Astrocyte (in vitro differentiated cells and primary cell): Measurements from ENCODE around the gene CNPY3. TPM values are rescaled to one million over a fixed set of nuclear protein-coding genes. Genes with fewer than 3 reads are reported as not detected.

Source experiments
- DNase-seq: peaks from one replicate; pipeline ENCODE4 v3.0.0-alpha.2; 2010; ENCODE audit warnings: low read depth
- FAIRE-seq: peaks from 2 replicates; lab custom pipeline; 2011; peaks lifted over from hg19 to GRCh38; lab: Jason Lieb, UNC
- H2AFZ ChIP-seq: 2 replicates; pipeline ENCODE4 v1.6.0; 2012; ENCODE audit warnings: low read depth, low read length, inconsistent platforms
- H3K27ac ChIP-seq: 2 replicates; pipeline ENCODE4 v1.5.1; 2011; ENCODE audit warnings: low read depth, low read length, inconsistent platforms
- H3K27me3 ChIP-seq: 2 replicates; pipeline ENCODE4 v1.6.0; 2011; ENCODE audit warnings: low read length, inconsistent platforms; ENCODE audit not compliant: insufficient read depth
- H3K36me3 ChIP-seq: 2 replicates; pipeline ENCODE4 v1.5.1; 2011; ENCODE audit warnings: low read length, inconsistent platforms; ENCODE audit not compliant: insufficient read depth
- H3K4me1 ChIP-seq: 2 replicates; pipeline ENCODE4 v1.5.1; 2011; ENCODE audit warnings: low read length, inconsistent platforms; ENCODE audit not compliant: insufficient read depth
- H3K4me2 ChIP-seq: 2 replicates; pipeline ENCODE4 v1.6.0; 2012; ENCODE audit warnings: low read length, inconsistent platforms
- H3K4me3 ChIP-seq: 2 replicates; pipeline ENCODE4 v1.5.1; 2011; ENCODE audit warnings: low read depth, mild to moderate bottlenecking, low read length, inconsistent platforms; ENCODE audit not compliant: insufficient read depth
- H3K79me2 ChIP-seq: 2 replicates; pipeline ENCODE4 v1.6.0; 2012; ENCODE audit warnings: mild to moderate bottlenecking, low read length, inconsistent platforms; ENCODE audit not compliant: insufficient read depth
- H3K9ac ChIP-seq: 2 replicates; pipeline ENCODE4 v1.6.0; 2012; ENCODE audit warnings: mild to moderate bottlenecking, low read length, inconsistent platforms
- H3K9me3 ChIP-seq: 2 replicates; pipeline ENCODE4 v1.5.1; 2012; ENCODE audit warnings: low read depth, mild to moderate bottlenecking, low read length, inconsistent platforms; ENCODE audit not compliant: insufficient read depth
- H4K20me1 ChIP-seq: 2 replicates; pipeline ENCODE4 v1.6.0; 2012; ENCODE audit warnings: low read length, inconsistent platforms; ENCODE audit not compliant: insufficient read depth
- H3K27ac Mint-ChIP-seq: one replicate; pipeline ENCODE4 v1.8.0; 2021; ENCODE audit warnings: mild to moderate bottlenecking, mixed read lengths; ENCODE audit not compliant: unreplicated experiment
- H3K27me3 Mint-ChIP-seq: one replicate; pipeline ENCODE4 v1.8.0; 2021; ENCODE audit warnings: low read depth, mixed read lengths; ENCODE audit not compliant: unreplicated experiment
- H3K36me3 Mint-ChIP-seq: one replicate; pipeline ENCODE4 v1.8.0; 2021; ENCODE audit warnings: low read depth, mixed read lengths; ENCODE audit not compliant: unreplicated experiment
- H3K4me1 Mint-ChIP-seq: one replicate; pipeline ENCODE4 v1.8.0; 2021; ENCODE audit warnings: low read depth, mixed read lengths; ENCODE audit not compliant: unreplicated experiment
- H3K4me3 Mint-ChIP-seq: one replicate; pipeline ENCODE4 v1.8.0; 2021; ENCODE audit warnings: mild to moderate bottlenecking, moderate library complexity, mixed read lengths; ENCODE audit not compliant: unreplicated experiment
- H3K9me3 Mint-ChIP-seq: one replicate; pipeline ENCODE4 v1.8.0; 2021; ENCODE audit warnings: mild to moderate bottlenecking, mixed read lengths; ENCODE audit not compliant: unreplicated experiment
- CTCF ChIP-seq: IDR thresholded peaks from 2 replicates; pipeline ENCODE4 v1.5.1; 2011; ENCODE audit warnings: low read depth, mild to moderate bottlenecking, inconsistent platforms, low read length, moderate library complexity; ENCODE audit not compliant: insufficient read depth
- EZH2 ChIP-seq: IDR thresholded peaks from 2 replicates; pipeline ENCODE4 v1.6.1; 2012; ENCODE audit warnings: mild to moderate bottlenecking, low read length, inconsistent platforms; ENCODE audit not compliant: insufficient read depth
- total RNA-seq: library from RNA; stranded (reverse); gene quantifications from 2 replicates; pipeline ENCODE4 v1.2.1, GENCODE V29; 2021

The CNPY3 gene
- total RNA-seq, 1 donor from 2014 or later: 37.4 TPM

- no peaks in the 10 kb centered on the region for H3K36me3 Mint-ChIP-seq
- no peak overlapping the region for H2AFZ ChIP-seq
Observed at GRCh38 chr6:42914546-42914945, 14.7 kb upstream of the CNPY3 start.

GRCh38 chr6:42915732-42916131 is 13.5 kb upstream of the CNPY3 start, which contains the start of gene PTCRA:
PTCRA (plus strand) TSS chr6:42916053; CDS start chr6:42916070, 17 bp downstream.
- Histone ChIP-seq H3K4me3 (no peak within 1 kb of the TSS), H3K9me3 (no peaks in the 10 kb centered on the region), H4K20me1 (no peaks in the 10 kb centered on the region), H3K79me2 (no peaks in the 10 kb centered on the region), H2AFZ (no peak within 1 kb of the TSS), H3K27ac (no peak within 1 kb of the TSS), H3K36me3 (no peaks in the 10 kb centered on the region), H3K9ac (no peak within 1 kb of the TSS), H3K4me2 (no peak within 1 kb of the TSS), H3K27me3 (no peaks in the 10 kb centered on the region), H3K4me1 (no peaks in the 10 kb centered on the region)
- no peaks in the 10 kb centered on the region for H3K36me3 Mint-ChIP-seq
- no peaks in the 10 kb centered on the region for H3K9me3 Mint-ChIP-seq
- H3K4me1 Mint-ChIP-seq: no peaks in the 10 kb centered on the region
- H3K4me3 Mint-ChIP-seq: no peak within 1 kb of the TSS
- no peaks in the 10 kb centered on the region for H3K27me3 Mint-ChIP-seq
- H3K27ac Mint-ChIP-seq: no peak within 1 kb of the TSS
- TF ChIP-seq CTCF (no peak), EZH2 (no peak)
- DNase-seq (no peak), FAIRE-seq (no peak)

More at GRCh38 chr6:42914546-42914945, 14.7 kb upstream of the CNPY3 start:
- FAIRE-seq (no peak), DNase-seq (no peak)
- no peak overlapping the region for H3K27ac Mint-ChIP-seq
- Histone ChIP-seq H3K27me3 (no peaks in the 10 kb centered on the region), H3K4me1 (no peaks in the 10 kb centered on the region), H3K27ac (no peak overlapping the region), H3K79me2 (no peaks in the 10 kb centered on the region), H3K4me3 (no peak overlapping the region), H4K20me1 (no peaks in the 10 kb centered on the region), H3K36me3 (no peaks in the 10 kb centered on the region), H3K9me3 (no peaks in the 10 kb centered on the region), H3K9ac (no peak overlapping the region), H3K4me2 (no peak overlapping the region)
- no peak for TF ChIP-seq EZH2
- TF ChIP-seq CTCF: no peak
- H3K4me3 Mint-ChIP-seq: no peak overlapping the region
- no peaks in the 10 kb centered on the region for H3K9me3 Mint-ChIP-seq
- H3K4me1 Mint-ChIP-seq: no peaks in the 10 kb centered on the region
- no peaks in the 10 kb centered on the region for H3K27me3 Mint-ChIP-seq

- H4K20me1 ChIP-seq: no peaks in the 10 kb centered on the region
- no peak overlapping the region for H3K4me3 ChIP-seq
- H3K27ac ChIP-seq: no peak overlapping the region
- H2AFZ ChIP-seq: no peak overlapping the region
- no peak overlapping the region for H3K9ac ChIP-seq
- no peaks in the 10 kb centered on the region for H3K9me3 Mint-ChIP-seq
- no peaks in the 10 kb centered on the region for H3K4me1 Mint-ChIP-seq
- H3K27me3 Mint-ChIP-seq: no peaks in the 10 kb centered on the region
- H3K79me2 ChIP-seq: no peaks in the 10 kb centered on the region
- no peaks in the 10 kb centered on the region for H3K36me3 Mint-ChIP-seq
- TF ChIP-seq CTCF (no peak), EZH2 (no peak)
- no peak overlapping the region for H3K27ac Mint-ChIP-seq
- H3K4me3 Mint-ChIP-seq: no peak overlapping the region
- no peaks in the 10 kb centered on the region for H3K4me1 ChIP-seq
- no peaks in the 10 kb centered on the region for H3K27me3 ChIP-seq
- DNase-seq (no peak), FAIRE-seq (peak; percentile 34)
- no peaks in the 10 kb centered on the region for H3K36me3 ChIP-seq
- H3K9me3 ChIP-seq: no peaks in the 10 kb centered on the region
- no peak overlapping the region for H3K4me2 ChIP-seq
Observed at GRCh38 chr6:42916288-42916687, 13.0 kb upstream of the CNPY3 start.
